Esophagus muscularis mucosa (tissue), 4 donors: Measurements from ENCODE around the gene ZNF646. TPM values are rescaled to one million over a fixed set of nuclear protein-coding genes. Genes with fewer than 3 reads are reported as not detected.

Source experiments
- DNase-seq: peaks from one replicate; pipeline ENCODE4 v3.0.0-alpha.2; 2017; ENCODE audit errors: extremely low spot score
- H3K27ac ChIP-seq, 4 donors: fragments of 200-600 bp; sonication (generic); replicated peaks in 1 of 4; 1 replicate in 3 of 4; 2 replicates in 1 of 4; pipeline ENCODE4 v1.5.1; 2016 to 2019; ENCODE audit warnings: mild to moderate bottlenecking in 1 of 4
- H3K27me3 ChIP-seq, 4 donors: fragments of 200-600 bp; sonication (generic); one replicate each; pipeline versions ENCODE4 v1.5.1 to v1.6.0; 2016 to 2019
- H3K36me3 ChIP-seq, 4 donors: fragments of 200-600 bp; sonication (generic); one replicate each; pipeline ENCODE4 v1.5.1; 2016 to 2019
- H3K4me1 ChIP-seq, 4 donors: fragments of 200-600 bp; sonication (generic); one replicate each; pipeline ENCODE4 v1.5.1; 2016 to 2019
- H3K4me3 ChIP-seq, 4 donors: fragments of 200-600 bp; sonication (generic); 1 replicate in 2 of 4; 2 replicates in 2 of 4; pipeline ENCODE4 v1.5.1; 2016 to 2019; ENCODE audit warnings: mild to moderate bottlenecking in 4 of 4, moderate library complexity in 1 of 4
- H3K9me3 ChIP-seq, 4 donors: fragments of 200-600 bp; sonication (generic); 1 replicate in 3 of 4; 2 replicates in 1 of 4; pipeline ENCODE4 v1.5.1; 2016 to 2019
- CTCF ChIP-seq, 3 experiments: fragments of 200-600 bp in 2 of 3; fragments of 450-650 bp in 1 of 3; sonication (generic) in 2 of 3; IDR thresholded peaks; one replicate each; pipeline ENCODE4 v1.5.1; 2017 to 2019; ENCODE audit warnings: antibody characterized with exemption in 3 of 3, mild to moderate bottlenecking in 2 of 3, moderate library complexity in 1 of 3
- EP300 ChIP-seq: sonication (generic); formaldehyde crosslinking; IDR thresholded peaks from one replicate; pipeline ENCODE4 v1.6.1; 2017; ENCODE audit warnings: antibody characterized with exemption
- POLR2A ChIP-seq: fragments of 450-650 bp; IDR thresholded peaks from one replicate; pipeline ENCODE4 v1.6.1; 2017; ENCODE audit warnings: antibody characterized with exemption, moderate library complexity, mild to moderate bottlenecking, low read depth
- POLR2AphosphoS5 ChIP-seq, 2 donors: sonication (generic); formaldehyde crosslinking; IDR thresholded peaks; one replicate each; pipeline ENCODE4 v1.6.1; 2017; ENCODE audit warnings: antibody characterized with exemption in 2 of 2
- WGBS: methylation state at CpG from one replicate; pipeline ENCODE4 v1.1.5; 2018; 5-methylcytosine and 5-hydroxymethylcytosine counted together
- intact Hi-C: fragments of 100-400 bp; cut with DNase I; formaldehyde crosslinking; loops from one replicate; pipeline ENCODE4 v1.15.1; 2023
- total RNA-seq, 4 donors: library from RNA; depleted of rRNA; stranded (reverse); fragments of >200 nt; gene quantifications; one replicate each; pipeline versions ENCODE4 v1.1.0 to v1.2.1, GENCODE V29; 2016

Gene ZNF646
- total RNA-seq, 4 donors from 2014 or later: 11.6 to 17.6 (median 15.5) TPM

GRCh38 chr16:31127182-31127581, 53.0 kb downstream of the ZNF646 start:
- WGBS: 87% methylated on average over 13 of the region's 13 CpGs
- no peaks in the 10 kb centered on the region for H3K27me3 ChIP-seq
- intact Hi-C loops: no loop called here
- H3K27ac ChIP-seq: no peak overlapping the region
- TF ChIP-seq EP300 (no peak), POLR2AphosphoS5 (IDR thresholded peaks at IDR 0.05) (no peak), CTCF (IDR thresholded peaks at IDR 0.05) (no peak), POLR2A (no peak)
- H3K9me3 ChIP-seq: no peaks in the 10 kb centered on the region
- no peak overlapping the region for H3K4me3 ChIP-seq
- DNase-seq: no peak
- peaks cover 57 to 97% (median 92%) of the 10 kb centered on the region in 4 donors for H3K36me3 ChIP-seq
- H3K4me1 ChIP-seq: peaks cover 0 to 22% (median 11%) of the 10 kb centered on the region in 4 donors

GRCh38 chr16:31128711-31129567, 54.7 kb downstream of the ZNF646 start:
- H3K36me3 ChIP-seq: peaks cover 53 to 90% (median 84%) of the 10 kb centered on the region in 4 donors
- H3K9me3 ChIP-seq: no peaks in the 10 kb centered on the region
- peaks cover 0 to 22% (median 13%) of the 10 kb centered on the region in 4 donors for H3K4me1 ChIP-seq
- peak overlapping the region; percentile 32 to 71 (median 55) for H3K27ac ChIP-seq
- 78% methylated on average over 5 of the region's 14 CpGs for WGBS
- H3K27me3 ChIP-seq: no peaks in the 10 kb centered on the region
- intact Hi-C loops: no loop called here
- DNase-seq: no peak
- no peak for TF ChIP-seq CTCF (IDR thresholded peaks at IDR 0.05)
- TF ChIP-seq POLR2A: no peak
- no peak for TF ChIP-seq EP300
- no peak for TF ChIP-seq POLR2AphosphoS5 (IDR thresholded peaks at IDR 0.05)
- H3K4me3 ChIP-seq: no peak overlapping the region

GRCh38 chr16:31129568-31130335, 55.5 kb downstream of the ZNF646 start:
- Histone ChIP-seq H3K36me3 (peaks cover 48 to 84% (median 77%) of the 10 kb centered on the region in 4 donors), H3K27me3 (peaks cover 0 to 4% (median 0%) of the 10 kb centered on the region in 4 donors), H3K27ac (peak overlapping the region in 3 of 4 donors; percentile 47 to 71 (median 63)), H3K4me3 (no peak overlapping the region), H3K9me3 (no peaks in the 10 kb centered on the region), H3K4me1 (peaks cover 4 to 26% (median 17%) of the 10 kb centered on the region in 4 donors)
- 50% methylated on average over 15 of the region's 29 CpGs for WGBS
- DNase-seq: no peak
- intact Hi-C loops: no loop called here
- TF ChIP-seq EP300 (no peak), POLR2AphosphoS5 (IDR thresholded peaks at IDR 0.05) (peak in 1 of 2 donors; percentile 7)

GRCh38 chr16:31130336-31130891, 56.2 kb downstream of the ZNF646 start:
- no peak for DNase-seq
- TF ChIP-seq POLR2AphosphoS5 (IDR thresholded peaks at IDR 0.05) (no peak), POLR2A (no peak), CTCF (IDR thresholded peaks at IDR 0.05) (no peak), EP300 (no peak)
- Histone ChIP-seq H3K4me3 (no peak overlapping the region), H3K36me3 (peaks cover 47 to 78% (median 74%) of the 10 kb centered on the region in 4 donors), H3K9me3 (no peaks in the 10 kb centered on the region), H3K27ac (peak overlapping the region in 3 of 4 donors; percentile 47 to 71 (median 63)), H3K27me3 (peaks cover 0 to 10% (median 0%) of the 10 kb centered on the region in 4 donors), H3K4me1 (peaks cover 10 to 27% (median 22%) of the 10 kb centered on the region in 4 donors)
- WGBS: 82% methylated on average over 2 of the region's 10 CpGs
- intact Hi-C loops: no loop called here
